Ovary (tissue), 9 donors: ENCODE measurements around the gene GJB4. TPM values are rescaled to one million over a fixed set of nuclear protein-coding genes. Genes with fewer than 3 reads are reported as not detected.

ENCODE experiments used
- DNase-seq, 5 donors: peaks; one replicate each; pipeline ENCODE4 v3.0.0-alpha.2; 2019 to 2020
- H3K27ac ChIP-seq, 2 donors: fragments of 200-600 bp; one replicate each; pipeline versions ENCODE4 v1.5.1 to v1.8.0; 2019 to 2022
- H3K27me3 ChIP-seq: fragments of 200-600 bp; one replicate; pipeline ENCODE4 v1.8.0; 2022
- H3K36me3 ChIP-seq: fragments of 200-600 bp; sonication (generic); one replicate; pipeline ENCODE4 v1.5.1; 2019
- H3K4me1 ChIP-seq: one replicate; pipeline ENCODE4 v1.8.1; 2013; ENCODE audit warnings: mild to moderate bottlenecking, moderate library complexity; ENCODE audit not compliant: insufficient read depth
- H3K4me3 ChIP-seq: fragments of 200-600 bp; sonication (generic); one replicate; pipeline ENCODE4 v1.5.1; 2017
- H3K9me3 ChIP-seq, 2 donors: fragments of 200-600 bp in 1 of 2; sonication (generic) in 1 of 2; one replicate each; pipeline versions ENCODE4 v1.5.1 to v1.8.1; 2013 to 2019; ENCODE audit warnings: mild to moderate bottlenecking in 1 of 2, moderate library complexity in 1 of 2
- CTCF ChIP-seq, 3 donors: fragments of 450-650 bp in 2 of 3; fragments of 200-600 bp in 1 of 3; IDR thresholded peaks; one replicate each; pipeline versions ENCODE4 v1.5.1 to v1.8.0; 2016 to 2022; ENCODE audit warnings: antibody characterized with exemption in 3 of 3, mild to moderate bottlenecking in 1 of 3
- EP300 ChIP-seq: sonication (generic); formaldehyde crosslinking; IDR thresholded peaks from one replicate; pipeline ENCODE4 v1.6.1; 2017; ENCODE audit warnings: antibody characterized with exemption
- POLR2A ChIP-seq: fragments of 450-650 bp; IDR thresholded peaks from one replicate; pipeline ENCODE4 v1.6.1; 2017; ENCODE audit warnings: antibody characterized with exemption, mild to moderate bottlenecking, moderate library complexity
- WGBS, 3 donors: extraction: QIAGEN DNeasy Blood & Tissue Kit in 1 of 3; methylation state at CpG; one replicate each; pipeline versions ENCODE4 v1.1.5 to v1.1.7; 2013 to 2017; 5-methylcytosine and 5-hydroxymethylcytosine counted together
- intact Hi-C, 4 donors: fragments of 100-400 bp; cut with DNase I; formaldehyde crosslinking; loops; one replicate each; pipeline versions ENCODE4 v1.11.0 to v1.15.1; 2022 to 2023
- polyA plus RNA-seq, 2 donors: library from polyadenylated mRNA; stranded (reverse); fragments of 200-250 nt in 1 of 2; fragments of 350-450 nt in 1 of 2; fragmentation: Illumina TruSeq in 1 of 2; extraction: RNeasy Lipid Tissue Mini Kit (QIAGEN cat#74804) in 1 of 2; gene quantifications; one replicate each; pipeline ENCODE4 v1.2.3, GENCODE V29; 2013 to 2014
- total RNA-seq, 7 donors: library from RNA; depleted of rRNA in 2 of 7; stranded (reverse); fragments of >200 nt in 2 of 7; fragmentation: NEBNext Ultra II Directional in 3 of 7; extraction: Animal tissue kit (Norgen Biotek cat#: 25700) in 3 of 7; gene quantifications; one replicate each; pipeline versions ENCODE4 v1.1.0 to v1.2.4, GENCODE V29; 2016 to 2023
- donor health status: DM: no; HTN: no; CAD: no; lungs with moderate emphysema.
- donor health status: DM: no; HTN: no; CAD: no.
- donor health status: Bipolar disorder and iron deficiency.
- donor health status: DM: yes; HTN: yes; CAD: no.
- donor health status: DM: no; HTN: no; CAD: no.
- donor health status: DM: yes; HTN: yes; CAD: no.

Gene GJB4
- total and polyA plus RNA-seq, 9 donors: not detected

- no peaks in the 10 kb centered on the region for H3K4me1 ChIP-seq
- H3K27ac ChIP-seq: no peak overlapping the region
- no peak overlapping the region for H3K4me3 ChIP-seq
- no peaks in the 10 kb centered on the region for H3K9me3 ChIP-seq
- no peaks in the 10 kb centered on the region for H3K36me3 ChIP-seq
- DNase-seq: no peak
- whole genome bisulfite sequencing, 3 donors: 57 to 64% (median 57%) methylated on average over 3 of the region's 3 CpGs
- H3K27me3 ChIP-seq: no peaks in the 10 kb centered on the region
- intact Hi-C loops: loop anchor here in 2 of 4 donors (10.0 kb wide), 1 partner anchor 1105 kb away; no protein-coding TSS in a partner anchor
- TF ChIP-seq EP300 (no peak), POLR2A (no peak), CTCF (IDR thresholded peaks at IDR 0.05) (no peak)
These were observed 19.9 kb upstream of the GJB4 start for GRCh38 chr1:34739613-34740012.

GRCh38 chr1:34740161-34740868 lies 19.2 kb upstream of the GJB4 start:
- H3K4me1 ChIP-seq: no peaks in the 10 kb centered on the region
- H3K27ac ChIP-seq: no peak overlapping the region
- H3K36me3 ChIP-seq: no peaks in the 10 kb centered on the region
- no peak overlapping the region for H3K4me3 ChIP-seq
- DNase-seq: no peak
- H3K27me3 ChIP-seq: no peaks in the 10 kb centered on the region
- no peaks in the 10 kb centered on the region for H3K9me3 ChIP-seq
- no peak for TF ChIP-seq POLR2A
- TF ChIP-seq CTCF (IDR thresholded peaks at IDR 0.05): no peak
- no peak for TF ChIP-seq EP300
- intact Hi-C loops: loop anchor here in 2 of 4 donors (10.0 kb wide), 1 partner anchor 1106 kb away; no protein-coding TSS in a partner anchor
- 29 to 43% (median 32%) methylated on average over 18 of the region's 18 CpGs for WGBS, 3 donors

GRCh38 chr1:34742667-34743270 lies 16.8 kb upstream of the GJB4 start:
- no peak overlapping the region for H3K4me3 ChIP-seq
- DNase-seq: peak; percentile 32 to 80 (median 69)
- no peaks in the 10 kb centered on the region for H3K4me1 ChIP-seq
- intact Hi-C loops: loop anchor here in 2 of 4 donors (10.0 kb wide), 1 partner anchor 1108 kb away; no protein-coding TSS in a partner anchor
- WGBS, 3 donors: 9 to 12% (median 12%) methylated on average over 16 of the region's 16 CpGs
- TF ChIP-seq CTCF (IDR thresholded peaks at IDR 0.05) (peak; percentile 50 to 72 (median 71)), POLR2A (no peak)
- no peaks in the 10 kb centered on the region for H3K36me3 ChIP-seq
- no peaks in the 10 kb centered on the region for H3K9me3 ChIP-seq
- no peaks in the 10 kb centered on the region for H3K27me3 ChIP-seq
- H3K27ac ChIP-seq: no peak overlapping the region

- Histone ChIP-seq H3K27me3 (no peaks in the 10 kb centered on the region), H3K4me3 (no peak overlapping the region), H3K36me3 (no peaks in the 10 kb centered on the region), H3K27ac (no peak overlapping the region), H3K4me1 (no peaks in the 10 kb centered on the region), H3K9me3 (no peaks in the 10 kb centered on the region)
- TF ChIP-seq POLR2A: no peak
- WGBS, 3 donors: 77 to 86% (median 80%) methylated on average over 6 of the region's 6 CpGs
- no peak for DNase-seq
- intact Hi-C loops: loop anchor here in 2 of 4 donors (10.0 kb wide), 1 partner anchor 1109 kb away; no protein-coding TSS in a partner anchor
These were observed 15.8 kb upstream of the GJB4 start for GRCh38 chr1:34743775-34744174.

- H3K27ac ChIP-seq: no peak overlapping the region
- no peak for DNase-seq
- H3K4me3 ChIP-seq: no peak overlapping the region
- intact Hi-C loops: loop anchor here in 2 of 4 donors (10.0 kb wide), 1 partner anchor 1110 kb away; no protein-coding TSS in a partner anchor
- H3K36me3 ChIP-seq: no peaks in the 10 kb centered on the region
- WGBS, 3 donors: 69 to 81% (median 71%) methylated on average over 3 of the region's 3 CpGs
- H3K4me1 ChIP-seq: no peaks in the 10 kb centered on the region
- TF ChIP-seq CTCF (IDR thresholded peaks at IDR 0.05) (no peak), POLR2A (no peak), EP300 (no peak)
- no peaks in the 10 kb centered on the region for H3K27me3 ChIP-seq
- no peaks in the 10 kb centered on the region for H3K9me3 ChIP-seq
These were observed 14.7 kb upstream of the GJB4 start for GRCh38 chr1:34744851-34745250.
